SU-DHL-6 (cell line): ENCODE results near the gene GPALPP1.

Source experiments
- EZH2phosphoT487 ChIP-seq: fragments of 200-600 bp; sonication (generic), shearing (Covaris generic); conservative IDR thresholded peaks from 2 replicates; pipeline ENCODE4 v1.6.1; 2018; ENCODE audit warnings: mild to moderate bottlenecking, antibody characterized with exemption, low read length, moderate library complexity, mixed read lengths
- TF ChIP-seq, protein P1 (sequence below): fragments of 200-600 bp; sonication (generic); IDR thresholded peaks from one replicate; pipeline ENCODE4 v1.5.1; 2017; ENCODE audit warnings: antibody characterized with exemption, mild to moderate bottlenecking, low read length, moderate library complexity; ENCODE audit not compliant: insufficient read depth, poor library complexity, severe bottlenecking

DNA sequence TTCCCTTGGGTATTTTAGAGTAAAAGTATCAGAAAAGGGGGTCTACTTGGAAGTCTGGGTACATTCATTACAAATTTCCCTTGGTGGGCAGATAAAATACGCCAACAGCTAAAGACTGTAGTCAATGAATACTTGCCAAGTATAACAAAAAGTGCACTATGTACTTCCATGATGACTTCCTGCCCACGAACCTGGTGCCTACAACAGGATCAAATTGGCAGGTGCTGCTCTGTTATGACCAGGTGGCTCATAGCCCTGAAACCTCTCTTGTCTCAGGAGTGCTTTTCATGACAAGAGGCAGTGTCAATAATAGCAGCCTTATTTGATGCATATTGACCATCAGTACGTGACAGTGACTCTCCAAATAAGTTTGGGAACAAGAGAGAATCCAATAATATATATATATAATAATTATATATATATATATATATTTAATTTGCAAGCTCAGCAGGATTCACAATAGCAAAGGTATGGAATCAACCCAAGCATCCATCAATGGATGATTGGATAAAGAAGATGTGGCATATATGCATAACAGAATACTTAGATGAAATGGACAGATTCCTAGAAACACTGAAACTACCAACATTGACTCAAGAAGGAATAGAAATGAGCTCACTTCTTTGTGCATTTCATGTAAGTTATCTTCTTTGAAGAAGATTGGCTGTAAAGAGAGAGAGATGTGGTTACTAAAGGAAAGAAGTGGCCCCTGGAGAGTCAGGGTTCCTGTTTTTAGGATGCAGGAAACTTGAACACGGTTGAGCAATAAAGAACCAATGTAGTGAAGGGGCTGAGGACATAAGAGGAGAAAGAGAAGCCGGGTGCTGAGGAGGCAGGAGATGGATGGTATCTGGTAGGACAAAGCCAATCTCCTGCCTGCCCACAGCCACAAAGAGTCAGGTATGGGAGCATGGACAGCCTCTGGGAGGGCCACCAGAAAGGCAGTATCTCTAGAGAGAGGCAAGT lies 79.0 kb downstream of the GPALPP1 start:
- TF ChIP-seq, protein P1, sequence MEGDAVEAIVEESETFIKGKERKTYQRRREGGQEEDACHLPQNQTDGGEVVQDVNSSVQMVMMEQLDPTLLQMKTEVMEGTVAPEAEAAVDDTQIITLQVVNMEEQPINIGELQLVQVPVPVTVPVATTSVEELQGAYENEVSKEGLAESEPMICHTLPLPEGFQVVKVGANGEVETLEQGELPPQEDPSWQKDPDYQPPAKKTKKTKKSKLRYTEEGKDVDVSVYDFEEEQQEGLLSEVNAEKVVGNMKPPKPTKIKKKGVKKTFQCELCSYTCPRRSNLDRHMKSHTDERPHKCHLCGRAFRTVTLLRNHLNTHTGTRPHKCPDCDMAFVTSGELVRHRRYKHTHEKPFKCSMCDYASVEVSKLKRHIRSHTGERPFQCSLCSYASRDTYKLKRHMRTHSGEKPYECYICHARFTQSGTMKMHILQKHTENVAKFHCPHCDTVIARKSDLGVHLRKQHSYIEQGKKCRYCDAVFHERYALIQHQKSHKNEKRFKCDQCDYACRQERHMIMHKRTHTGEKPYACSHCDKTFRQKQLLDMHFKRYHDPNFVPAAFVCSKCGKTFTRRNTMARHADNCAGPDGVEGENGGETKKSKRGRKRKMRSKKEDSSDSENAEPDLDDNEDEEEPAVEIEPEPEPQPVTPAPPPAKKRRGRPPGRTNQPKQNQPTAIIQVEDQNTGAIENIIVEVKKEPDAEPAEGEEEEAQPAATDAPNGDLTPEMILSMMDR = no peak
- no peak for TF ChIP-seq EZH2phosphoT487
